GM19239 (cell line): Measurements from ENCODE around the gene R3HDM2.

Experiments used
- DNase-seq: peaks from one replicate; pipeline ENCODE4 v3.0.0; 2011; ENCODE audit warnings: low spot score; ENCODE audit not compliant: insufficient read length
- FAIRE-seq: peaks from 2 replicates; lab custom pipeline; 2011; peaks lifted over from hg19 to GRCh38; lab: Jason Lieb, UNC

R3HDM2 gene

GRCh38 chr12:57235728-57236131 is 195.1 kb downstream of the R3HDM2 start:
- FAIRE-seq: no peak

GRCh38 chr12:57235017-57235727 is 195.7 kb downstream of the R3HDM2 start:
- FAIRE-seq: no peak
- no peak for DNase-seq

More at GRCh38 chr12:57235728-57236131, 195.1 kb downstream of the R3HDM2 start:
- DNase-seq: no peak

GRCh38 chr12:57234571-57235016 is 196.2 kb downstream of the R3HDM2 start:
- no peak for DNase-seq

GRCh38 chr12:57234233-57234570 is 196.6 kb downstream of the R3HDM2 start:
- DNase-seq: no peak
- no peak for FAIRE-seq

More at GRCh38 chr12:57234571-57235016, 196.2 kb downstream of the R3HDM2 start:
- FAIRE-seq: no peak

- FAIRE-seq: no peak
- DNase-seq: no peak
Measured at GRCh38 chr12:57233357-57234232, 197.2 kb downstream of the R3HDM2 start.

GRCh38 chr12:57232156-57232756 is 198.6 kb downstream of the R3HDM2 start:
- DNase-seq (no peak), FAIRE-seq (no peak)

- no peak for FAIRE-seq
Measured at GRCh38 chr12:57231276-57232021, 199.4 kb downstream of the R3HDM2 start.

GRCh38 chr12:57230381-57231155 is 200.3 kb downstream of the R3HDM2 start:
- no peak for DNase-seq
- no peak for FAIRE-seq

More at GRCh38 chr12:57231276-57232021, 199.4 kb downstream of the R3HDM2 start:
- DNase-seq: no peak

GRCh38 chr12:57229634-57230380 is 201.0 kb downstream of the R3HDM2 start, which contains the start of gene SHMT2:
TSS of gene SHMT2 (plus strand) at chr12:57229711. CDS start at chr12:57229779, 68 bp downstream.
- DNase-seq (peak; percentile 97), FAIRE-seq (peak; percentile 98)

- FAIRE-seq: no peak
- no peak for DNase-seq
Measured at GRCh38 chr12:57229046-57229633, 201.7 kb downstream of the R3HDM2 start.

- no peak for FAIRE-seq
- no peak for DNase-seq
Measured at GRCh38 chr12:57227315-57228115, 203.3 kb downstream of the R3HDM2 start.

- no peak for DNase-seq
- no peak for FAIRE-seq
Measured at GRCh38 chr12:57226588-57227314, 204.1 kb downstream of the R3HDM2 start.

- no peak for FAIRE-seq
- DNase-seq: no peak
Measured at GRCh38 chr12:57225680-57226210, 205.1 kb downstream of the R3HDM2 start.

GRCh38 chr12:57224973-57225679 is 205.7 kb downstream of the R3HDM2 start:
- FAIRE-seq: peak; percentile 39
- DNase-seq: no peak

- no peak for DNase-seq
- no peak for FAIRE-seq
Measured at GRCh38 chr12:57224278-57224972, 206.4 kb downstream of the R3HDM2 start.
